GM18907 (cell line): ENCODE data around the gene WDR31.

Experiments used
- ATAC-seq: cut with Tn5 transposase; IDR thresholded peaks from one replicate; pipeline ENCODE4 v1.9.1; 2021; ENCODE audit warnings: mild to moderate bottlenecking, moderate library complexity; ENCODE audit not compliant: unreplicated experiment

WDR31 gene

GRCh38 chr9:113341712-113342410 lies 1.8 kb upstream of the WDR31 start:
- ATAC-seq: no peak

DNA sequence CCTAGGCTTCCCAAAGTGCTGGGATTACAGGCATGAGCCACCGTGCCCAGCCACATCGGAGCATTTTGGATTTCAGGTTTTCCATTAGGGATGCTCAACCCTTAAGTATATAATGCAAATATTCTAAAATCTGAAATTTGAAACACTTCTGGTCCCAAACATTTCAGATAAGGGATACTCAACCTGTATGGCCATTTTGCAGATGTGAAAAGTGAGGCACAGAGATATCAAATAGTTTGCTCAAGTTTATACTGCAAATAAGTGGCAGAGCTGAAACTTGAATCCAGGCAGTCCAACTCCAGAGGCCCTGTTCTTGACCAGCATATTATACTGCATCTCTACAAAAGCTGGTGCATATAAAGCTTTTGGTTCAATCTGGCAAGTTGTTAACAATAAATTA lies 2.4 kb downstream of the WDR31 start:
- ATAC-seq: no peak

- no peak for ATAC-seq
These were observed 8.3 kb downstream of the WDR31 start for GRCh38 chr9:113331780-113332179.

- no peak for ATAC-seq
These were observed 11.9 kb downstream of the WDR31 start for GRCh38 chr9:113328045-113328782.

DNA sequence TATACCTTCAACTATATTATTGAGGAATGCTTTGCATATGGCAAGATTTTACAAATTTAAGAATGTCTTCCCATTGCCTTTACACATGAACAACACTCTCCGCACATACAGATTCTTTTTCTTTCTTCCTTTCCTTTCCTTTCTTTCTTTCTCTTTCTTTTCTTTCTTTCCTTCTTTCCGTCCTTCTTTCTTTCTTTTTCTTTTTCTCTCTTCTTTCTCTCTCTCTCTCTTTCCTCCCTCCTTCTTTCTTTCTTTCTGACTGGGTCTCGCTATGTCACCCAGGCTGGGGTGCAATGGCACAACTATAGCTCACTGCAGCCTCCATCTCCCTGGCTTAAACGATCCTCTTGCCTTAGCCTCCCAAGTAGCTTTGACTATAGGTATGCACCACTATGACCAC lies 13.8 kb downstream of the WDR31 start:
- no peak for ATAC-seq

GRCh38 chr9:113322671-113323070 lies 17.4 kb downstream of the WDR31 start:
- ATAC-seq: no peak

DNA sequence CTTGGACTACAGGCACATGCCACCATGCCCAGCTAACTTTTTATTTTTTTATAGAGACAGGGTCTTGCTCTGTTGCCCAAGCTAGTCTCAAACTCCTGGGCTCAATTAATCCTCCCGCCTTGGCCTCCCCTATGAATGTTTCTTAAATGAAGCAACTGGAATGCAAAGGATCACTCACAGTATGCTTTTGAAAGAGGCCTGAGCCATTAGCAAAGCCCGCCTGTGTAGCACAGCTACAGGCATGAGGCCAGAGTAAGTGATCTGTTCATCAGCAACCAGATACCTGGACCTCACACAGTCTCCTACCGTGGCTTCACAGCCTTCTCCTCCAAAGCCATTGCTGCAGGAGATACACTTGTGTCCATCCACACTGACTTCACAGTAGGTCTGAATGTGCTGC lies 20.0 kb downstream of the WDR31 start:
- ATAC-seq: no peak

- ATAC-seq: no peak
These were observed 21.0 kb downstream of the WDR31 start for GRCh38 chr9:113319054-113319453.

DNA sequence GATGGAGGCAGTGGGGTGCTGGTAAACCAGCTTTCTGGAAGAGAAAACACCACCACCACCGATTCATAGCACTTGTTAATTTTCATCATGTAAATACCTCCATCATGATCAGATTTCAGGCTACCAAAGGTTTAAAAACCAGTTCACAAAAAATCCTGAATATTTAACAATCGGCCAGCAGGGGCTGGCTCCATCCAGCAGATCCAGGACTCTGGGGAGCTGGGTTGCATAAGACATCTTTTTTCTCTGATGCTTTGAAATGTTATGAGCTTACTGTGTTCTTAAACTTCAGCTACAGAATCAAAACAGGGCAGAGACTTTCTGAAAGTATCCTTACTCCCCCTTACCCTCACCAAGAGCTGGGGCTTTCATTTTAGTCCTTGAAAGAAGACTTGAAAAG lies 22.3 kb downstream of the WDR31 start:
- ATAC-seq: no peak

DNA sequence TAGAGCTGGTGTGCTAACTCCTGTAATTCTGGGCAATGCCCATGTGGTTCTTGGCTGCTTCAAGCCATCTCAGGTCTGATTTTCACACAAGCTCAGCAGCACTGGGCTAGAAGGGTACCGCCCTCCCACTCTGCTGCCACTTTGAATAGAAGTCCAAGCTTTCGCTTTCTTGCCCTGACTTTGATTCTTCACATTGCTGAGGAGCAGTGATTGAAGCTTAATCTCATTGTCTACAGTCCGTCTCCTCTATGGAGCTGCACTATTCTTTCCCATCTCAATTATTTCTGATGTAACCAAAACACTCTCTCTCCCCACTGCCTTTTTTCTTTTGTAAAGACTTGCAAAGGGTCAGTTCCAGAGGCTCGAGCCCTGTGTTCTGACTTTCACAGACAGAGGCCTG lies 24.0 kb downstream of the WDR31 start:
- ATAC-seq: no peak

DNA sequence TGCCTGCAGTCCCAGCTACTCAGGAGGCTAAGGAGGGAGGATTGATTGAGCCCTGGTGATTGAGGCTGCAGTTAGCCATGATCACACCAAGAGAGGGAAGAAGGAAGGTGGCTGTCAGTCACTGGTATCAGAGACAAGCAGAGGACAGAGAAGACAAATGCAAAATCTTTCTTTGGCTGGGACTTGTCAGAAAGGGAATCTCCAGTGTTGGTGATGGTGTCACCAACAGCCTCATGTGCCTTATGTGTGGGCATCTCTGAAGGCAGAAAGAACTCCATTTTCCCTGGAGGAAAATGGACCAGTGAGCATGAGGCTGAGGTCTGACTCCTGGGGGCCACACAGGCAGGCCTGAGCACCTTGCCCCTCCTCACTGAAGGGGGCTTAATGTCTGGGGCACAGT lies 24.8 kb downstream of the WDR31 start:
- no peak for ATAC-seq

DNA sequence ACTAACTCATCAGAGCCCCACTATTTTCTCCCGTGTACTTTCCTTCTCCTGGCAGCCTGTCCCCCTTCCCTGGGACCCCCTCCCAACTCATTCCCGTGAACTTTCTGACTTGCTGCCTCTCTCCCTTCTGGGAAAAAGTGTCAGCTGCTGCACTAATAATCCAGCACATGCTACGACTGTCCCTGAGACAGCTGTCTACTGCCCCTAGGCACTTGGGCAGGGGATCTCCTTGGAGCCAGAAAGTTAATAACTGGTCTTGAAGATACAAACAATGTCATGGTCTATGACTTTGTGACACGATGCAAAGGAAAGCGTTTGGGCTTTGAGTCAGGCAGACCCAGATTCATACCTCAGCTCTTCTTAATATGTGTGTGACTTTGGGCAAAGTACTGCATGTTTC lies 26.8 kb downstream of the WDR31 start:
- ATAC-seq: no peak

GRCh38 chr9:113311961-113312360 lies 28.1 kb downstream of the WDR31 start:
- no peak for ATAC-seq

GRCh38 chr9:113310538-113310937 lies 29.5 kb downstream of the WDR31 start:
- ATAC-seq: no peak

DNA sequence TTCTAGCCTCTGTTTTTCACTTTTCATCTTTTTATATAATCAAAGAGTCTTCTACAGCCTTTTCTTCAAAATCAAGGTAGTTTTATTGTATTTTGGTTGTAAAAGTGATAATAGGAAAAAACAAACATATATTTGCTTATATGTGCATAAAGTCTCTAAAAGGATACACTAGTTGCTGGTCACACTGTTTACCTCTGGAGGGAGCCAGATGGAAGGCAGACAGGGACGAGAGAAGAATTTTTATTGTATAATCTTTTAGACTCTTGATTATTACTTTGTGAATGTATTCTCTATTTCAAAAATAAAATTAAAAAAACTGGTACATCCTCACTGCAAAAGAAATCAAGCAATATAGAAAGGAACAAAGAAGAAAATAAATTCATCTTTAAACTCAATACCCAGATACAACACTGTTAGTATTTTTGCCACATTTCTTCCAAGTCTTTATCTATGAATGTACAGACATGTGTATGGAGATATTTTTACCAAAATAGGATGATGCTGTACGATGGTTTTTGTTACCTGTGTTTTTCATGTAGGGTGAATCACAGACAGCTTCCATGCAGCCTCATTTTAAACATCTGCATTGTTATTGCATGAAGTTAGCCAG lies 30.8 kb downstream of the WDR31 start:
- ATAC-seq: no peak

DNA sequence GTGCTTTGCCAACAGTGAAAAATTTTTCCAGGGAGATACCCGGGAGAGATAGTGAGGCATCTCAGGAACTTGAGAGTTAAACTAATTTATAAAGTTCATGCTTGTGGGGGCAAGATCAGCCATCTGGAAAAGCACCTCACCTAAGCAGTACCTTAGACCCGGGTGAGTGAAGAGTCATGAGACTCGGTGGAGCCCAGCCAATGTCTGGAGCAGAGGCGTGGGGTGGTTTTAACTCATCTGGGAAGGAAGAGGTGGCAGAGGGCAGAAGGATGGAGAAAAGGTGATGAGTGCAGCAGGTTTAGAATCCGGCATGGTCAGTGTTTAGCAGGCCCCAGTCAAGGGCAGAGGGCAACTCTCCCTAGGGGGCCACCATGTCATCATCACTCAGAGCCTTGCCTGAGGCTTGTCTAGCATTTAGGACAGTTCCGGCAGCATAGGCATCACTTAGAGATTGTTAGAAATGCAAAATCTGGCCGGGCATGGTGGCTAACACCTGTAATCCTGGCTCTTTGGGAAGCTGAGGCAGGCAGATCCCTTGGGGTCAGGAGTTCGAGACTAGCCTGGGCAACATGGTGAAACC lies 32.6 kb downstream of the WDR31 start:
- no peak for ATAC-seq

DNA sequence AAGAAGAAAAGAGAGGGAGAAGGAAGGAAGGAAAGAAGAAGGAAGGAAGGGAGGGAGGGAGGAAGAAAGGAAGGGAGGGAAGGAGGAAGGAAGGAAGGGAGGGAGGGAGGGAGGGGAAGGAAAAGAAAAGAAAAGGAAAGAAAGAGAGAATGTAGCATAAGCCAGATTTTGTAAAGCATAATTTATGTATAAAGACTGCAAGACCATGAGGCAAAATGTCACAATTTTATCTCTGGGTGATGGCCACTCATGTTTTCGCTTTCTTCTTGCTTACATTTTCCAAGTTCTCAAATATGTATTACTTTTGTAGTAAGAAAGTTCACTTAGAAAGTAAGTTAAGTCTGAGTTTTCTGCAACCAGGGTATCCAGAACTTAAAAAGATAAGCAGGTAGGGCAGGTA lies 33.5 kb downstream of the WDR31 start:
- ATAC-seq: no peak

GRCh38 chr9:113302792-113303418 lies 37.2 kb downstream of the WDR31 start, which contains the start of gene RNF183:
TSS of gene RNF183 (minus strand) at chr9:113303376. CDS start at chr9:113298184, 5,192 bp downstream.
- no peak for ATAC-seq

- ATAC-seq: no peak
These were observed 38.5 kb downstream of the WDR31 start for GRCh38 chr9:113301548-113301947.

DNA sequence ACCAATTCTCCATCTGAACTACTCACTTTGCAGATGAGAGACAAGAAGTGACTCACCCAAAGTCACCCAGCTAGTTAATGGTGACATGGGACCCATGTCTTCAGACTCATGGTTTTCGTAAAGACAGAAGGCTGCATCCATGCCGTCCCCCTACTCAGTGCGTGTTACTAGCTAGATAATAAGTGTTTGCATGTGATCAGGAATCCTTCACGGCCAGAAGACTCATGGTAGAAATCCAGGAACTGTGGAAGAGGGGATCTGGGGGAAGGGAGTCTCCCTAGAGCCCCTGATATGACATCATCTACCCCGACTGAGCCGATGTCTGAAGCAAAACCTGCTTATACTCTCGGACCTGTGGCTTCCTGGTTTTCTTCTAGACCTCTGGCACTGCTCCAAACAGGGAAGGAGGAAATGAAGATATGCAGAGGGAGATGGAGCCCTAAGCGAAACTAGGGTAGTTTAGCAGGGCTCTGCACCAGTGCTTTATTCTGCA lies 40.2 kb downstream of the WDR31 start:
- ATAC-seq: no peak
